ENCODE measurements around the gene SLC4A1AP. TPM values are rescaled to one million over a fixed set of nuclear protein-coding genes. Genes with fewer than 3 reads are reported as not detected.

The SLC4A1AP gene
- total and polyA plus RNA-seq, 2 experiments from 2014 or later: 24.3 to 29.2 TPM

GRCh38 chr2:27708257-27708654 is 44.6 kb downstream of the SLC4A1AP start (continued):
- TF ChIP-seq, protein P1, sequence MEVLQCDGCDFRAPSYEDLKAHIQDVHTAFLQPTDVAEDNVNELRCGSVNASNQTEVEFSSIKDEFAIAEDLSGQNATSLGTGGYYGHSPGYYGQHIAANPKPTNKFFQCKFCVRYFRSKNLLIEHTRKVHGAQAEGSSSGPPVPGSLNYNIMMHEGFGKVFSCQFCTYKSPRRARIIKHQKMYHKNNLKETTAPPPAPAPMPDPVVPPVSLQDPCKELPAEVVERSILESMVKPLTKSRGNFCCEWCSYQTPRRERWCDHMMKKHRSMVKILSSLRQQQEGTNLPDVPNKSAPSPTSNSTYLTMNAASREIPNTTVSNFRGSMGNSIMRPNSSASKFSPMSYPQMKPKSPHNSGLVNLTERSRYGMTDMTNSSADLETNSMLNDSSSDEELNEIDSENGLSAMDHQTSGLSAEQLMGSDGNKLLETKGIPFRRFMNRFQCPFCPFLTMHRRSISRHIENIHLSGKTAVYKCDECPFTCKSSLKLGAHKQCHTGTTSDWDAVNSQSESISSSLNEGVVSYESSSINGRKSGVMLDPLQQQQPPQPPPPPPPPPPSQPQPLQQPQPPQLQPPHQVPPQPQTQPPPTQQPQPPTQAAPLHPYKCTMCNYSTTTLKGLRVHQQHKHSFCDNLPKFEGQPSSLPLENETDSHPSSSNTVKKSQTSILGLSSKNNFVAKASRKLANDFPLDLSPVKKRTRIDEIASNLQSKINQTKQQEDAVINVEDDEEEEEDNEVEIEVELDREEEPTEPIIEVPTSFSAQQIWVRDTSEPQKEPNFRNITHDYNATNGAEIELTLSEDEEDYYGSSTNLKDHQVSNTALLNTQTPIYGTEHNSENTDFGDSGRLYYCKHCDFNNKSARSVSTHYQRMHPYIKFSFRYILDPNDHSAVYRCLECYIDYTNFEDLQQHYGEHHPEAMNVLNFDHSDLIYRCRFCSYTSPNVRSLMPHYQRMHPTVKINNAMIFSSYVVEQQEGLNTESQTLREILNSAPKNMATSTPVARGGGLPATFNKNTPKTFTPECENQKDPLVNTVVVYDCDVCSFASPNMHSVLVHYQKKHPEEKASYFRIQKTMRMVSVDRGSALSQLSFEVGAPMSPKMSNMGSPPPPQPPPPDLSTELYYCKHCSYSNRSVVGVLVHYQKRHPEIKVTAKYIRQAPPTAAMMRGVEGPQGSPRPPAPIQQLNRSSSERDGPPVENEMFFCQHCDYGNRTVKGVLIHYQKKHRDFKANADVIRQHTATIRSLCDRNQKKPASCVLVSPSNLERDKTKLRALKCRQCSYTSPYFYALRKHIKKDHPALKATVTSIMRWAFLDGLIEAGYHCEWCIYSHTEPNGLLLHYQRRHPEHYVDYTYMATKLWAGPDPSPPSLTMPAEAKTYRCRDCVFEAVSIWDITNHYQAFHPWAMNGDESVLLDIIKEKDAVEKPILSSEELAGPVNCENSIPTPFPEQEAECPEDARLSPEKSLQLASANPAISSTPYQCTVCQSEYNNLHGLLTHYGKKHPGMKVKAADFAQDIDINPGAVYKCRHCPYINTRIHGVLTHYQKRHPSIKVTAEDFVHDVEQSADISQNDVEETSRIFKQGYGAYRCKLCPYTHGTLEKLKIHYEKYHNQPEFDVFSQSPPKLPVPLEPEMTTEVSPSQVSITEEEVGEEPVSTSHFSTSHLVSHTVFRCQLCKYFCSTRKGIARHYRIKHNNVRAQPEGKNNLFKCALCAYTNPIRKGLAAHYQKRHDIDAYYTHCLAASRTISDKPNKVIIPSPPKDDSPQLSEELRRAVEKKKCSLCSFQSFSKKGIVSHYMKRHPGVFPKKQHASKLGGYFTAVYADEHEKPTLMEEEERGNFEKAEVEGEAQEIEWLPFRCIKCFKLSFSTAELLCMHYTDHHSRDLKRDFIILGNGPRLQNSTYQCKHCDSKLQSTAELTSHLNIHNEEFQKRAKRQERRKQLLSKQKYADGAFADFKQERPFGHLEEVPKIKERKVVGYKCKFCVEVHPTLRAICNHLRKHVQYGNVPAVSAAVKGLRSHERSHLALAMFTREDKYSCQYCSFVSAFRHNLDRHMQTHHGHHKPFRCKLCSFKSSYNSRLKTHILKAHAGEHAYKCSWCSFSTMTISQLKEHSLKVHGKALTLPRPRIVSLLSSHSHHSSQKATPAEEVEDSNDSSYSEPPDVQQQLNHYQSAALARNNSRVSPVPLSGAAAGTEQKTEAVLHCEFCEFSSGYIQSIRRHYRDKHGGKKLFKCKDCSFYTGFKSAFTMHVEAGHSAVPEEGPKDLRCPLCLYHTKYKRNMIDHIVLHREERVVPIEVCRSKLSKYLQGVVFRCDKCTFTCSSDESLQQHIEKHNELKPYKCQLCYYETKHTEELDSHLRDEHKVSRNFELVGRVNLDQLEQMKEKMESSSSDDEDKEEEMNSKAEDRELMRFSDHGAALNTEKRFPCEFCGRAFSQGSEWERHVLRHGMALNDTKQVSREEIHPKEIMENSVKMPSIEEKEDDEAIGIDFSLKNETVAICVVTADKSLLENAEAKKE (CRISPR knock-in tag; IDR thresholded peaks at IDR 0.05): no peak
- TF ChIP-seq ETS1 (IDR thresholded peaks at IDR 0.05): no peak

DNA sequence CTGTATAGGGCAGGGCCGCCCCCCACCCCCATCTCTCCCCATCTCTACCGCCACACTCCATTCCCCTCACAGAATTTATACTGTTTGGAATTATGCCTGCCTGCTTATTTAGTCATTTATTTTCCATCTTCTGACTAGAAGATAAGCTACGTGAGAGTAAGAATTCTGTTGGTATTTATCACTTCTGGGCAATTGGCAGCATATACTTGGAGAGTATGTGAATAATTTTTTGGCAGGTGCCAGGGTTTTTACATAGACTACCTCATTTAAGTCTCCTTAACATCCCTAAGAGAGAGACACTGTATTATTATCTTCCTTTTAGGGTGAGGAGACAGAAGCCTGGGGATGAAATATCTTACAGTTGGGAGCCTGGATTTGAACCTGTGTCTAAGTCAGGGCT is 45.0 kb downstream of the SLC4A1AP start:
- Histone ChIP-seq H3K27ac (ENCODE audit: low read depth) (no peak overlapping the region), H3K4me2 (no peak overlapping the region), H2AFZ (no peak overlapping the region), H4K20me1 (replicated peaks; ENCODE audit: insufficient read depth) (no peaks in the 10 kb centered on the region), H3K36me3 (ENCODE audit: insufficient read depth) (no peaks in the 10 kb centered on the region), H3K9me2 (ENCODE audit: insufficient read depth) (no peaks in the 10 kb centered on the region), H3K79me2 (replicated peaks; ENCODE audit: insufficient read depth) (no peaks in the 10 kb centered on the region), H3F3A (replicated peaks; ENCODE audit: low read depth) (no peaks in the 10 kb centered on the region), H3K4me1 (ENCODE audit: insufficient read depth) (peaks cover 5% of the 10 kb centered on the region; the same call in 1 of the 2 replicates), H3K4me3 (no peak overlapping the region), H3K27me3 (ENCODE audit: insufficient read depth) (no peaks in the 10 kb centered on the region)
- no peak overlapping the region for H3K4me3 Mint-ChIP-seq
- ATAC-seq (no peak), DNase-seq (ENCODE audit: low spot score) (no peak)
- H3K36me3 Mint-ChIP-seq (ENCODE audit: low read depth): no peaks in the 10 kb centered on the region; the same call in 2 of the 3 replicates
- peaks cover 8% of the 10 kb centered on the region for H3K4me1 Mint-ChIP-seq
- no peak overlapping the region for H3K27ac Mint-ChIP-seq
- H3K9me3 Mint-ChIP-seq: no peaks in the 10 kb centered on the region; the same call in 2 of the 3 replicates
- H3K27me3 Mint-ChIP-seq (ENCODE audit: insufficient read depth, low read depth, poor library complexity): peaks cover 6% of the 10 kb centered on the region
- TF ChIP-seq EZH2phosphoT487 (IDR thresholded peaks at IDR 0.05; ENCODE audit: unreplicated experiment) (no peak), POLR2AphosphoS5 (IDR thresholded peaks at IDR 0.05; ENCODE audit: low read depth) (no peak), REST (IDR thresholded peaks at IDR 0.05; ENCODE audit: unreplicated experiment) (no peak)

Data from GM23338 (cell line).